ENCODE measurements around the gene EML6. TPM values are rescaled to one million over a fixed set of nuclear protein-coding genes. Genes with fewer than 3 reads are reported as not detected.

The EML6 gene
- total RNA-seq, 1 donor from 2014 or later, result 8.1 TPM

- Mint-ChIP-seq H3K4me3 (no peak overlapping the region), H3K27ac (ENCODE audit: unreplicated experiment) (no peak overlapping the region), H3K4me1 (no peaks in the 10 kb centered on the region), H3K27me3 (ENCODE audit: low read depth) (no peaks in the 10 kb centered on the region), H3K9me3 (no peaks in the 10 kb centered on the region), H3K36me3 (ENCODE audit: low read depth) (no peaks in the 10 kb centered on the region)
- TF ChIP-seq CTCF (conservative IDR thresholded peaks at IDR 0.05), result no peak
- no peak for DNase-seq (ENCODE audit: low read depth, low spot score)
Observed at GRCh38 chr2:54767921-54768320, 44.5 kb downstream of the EML6 start.

- TF ChIP-seq CTCF (conservative IDR thresholded peaks at IDR 0.05), result no peak
- Mint-ChIP-seq H3K4me3 (no peak overlapping the region), H3K4me1 (no peaks in the 10 kb centered on the region), H3K9me3 (peaks cover under 1% of the 10 kb centered on the region), H3K36me3 (ENCODE audit: low read depth) (peaks cover under 1% of the 10 kb centered on the region), H3K27ac (ENCODE audit: unreplicated experiment) (no peak overlapping the region), H3K27me3 (ENCODE audit: low read depth) (no peaks in the 10 kb centered on the region)
- DNase-seq (ENCODE audit: low read depth, low spot score), result no peak
Observed at GRCh38 chr2:54768772-54769428, 45.4 kb downstream of the EML6 start.

GRCh38 chr2:54770211-54770610 lies 46.7 kb downstream of the EML6 start:
- H3K27ac Mint-ChIP-seq (ENCODE audit: unreplicated experiment), result no peak overlapping the region

GRCh38 chr2:54770676-54771075 lies 47.2 kb downstream of the EML6 start:
- DNase-seq (ENCODE audit: low read depth, low spot score), result no peak
- no peak for TF ChIP-seq CTCF (conservative IDR thresholded peaks at IDR 0.05)
- Mint-ChIP-seq H3K27ac (ENCODE audit: unreplicated experiment) (no peak overlapping the region), H3K4me3 (no peak overlapping the region), H3K36me3 (ENCODE audit: low read depth) (peaks cover 7% of the 10 kb centered on the region), H3K9me3 (peaks cover 6% of the 10 kb centered on the region), H3K27me3 (ENCODE audit: low read depth) (no peaks in the 10 kb centered on the region), H3K4me1 (no peaks in the 10 kb centered on the region)

More at GRCh38 chr2:54770211-54770610, 46.7 kb downstream of the EML6 start:
- Mint-ChIP-seq H3K36me3 (ENCODE audit: low read depth) (peaks cover 4% of the 10 kb centered on the region), H3K4me1 (no peaks in the 10 kb centered on the region), H3K9me3 (peaks cover 3% of the 10 kb centered on the region), H3K27me3 (ENCODE audit: low read depth) (no peaks in the 10 kb centered on the region), H3K4me3 (no peak overlapping the region)
- no peak for TF ChIP-seq CTCF (conservative IDR thresholded peaks at IDR 0.05)
- no peak for DNase-seq (ENCODE audit: low read depth, low spot score)

- DNase-seq (ENCODE audit: low read depth, low spot score), result no peak
- Mint-ChIP-seq H3K27me3 (ENCODE audit: low read depth) (no peaks in the 10 kb centered on the region), H3K9me3 (peaks cover 10% of the 10 kb centered on the region), H3K36me3 (ENCODE audit: low read depth) (peaks cover 11% of the 10 kb centered on the region), H3K27ac (ENCODE audit: unreplicated experiment) (no peak overlapping the region), H3K4me3 (no peak overlapping the region), H3K4me1 (no peaks in the 10 kb centered on the region)
- no peak for TF ChIP-seq CTCF (conservative IDR thresholded peaks at IDR 0.05)
Observed at GRCh38 chr2:54771166-54771885, 47.9 kb downstream of the EML6 start.
